GM21526 (cell line): ENCODE results near the gene CAD.

ENCODE experiments used
- ATAC-seq: cut with Tn5 transposase; IDR thresholded peaks from one replicate; pipeline ENCODE4 v1.9.1; 2021; ENCODE audit warnings: moderate library complexity; ENCODE audit not compliant: unreplicated experiment, low FRiP score

Gene CAD

DNA sequence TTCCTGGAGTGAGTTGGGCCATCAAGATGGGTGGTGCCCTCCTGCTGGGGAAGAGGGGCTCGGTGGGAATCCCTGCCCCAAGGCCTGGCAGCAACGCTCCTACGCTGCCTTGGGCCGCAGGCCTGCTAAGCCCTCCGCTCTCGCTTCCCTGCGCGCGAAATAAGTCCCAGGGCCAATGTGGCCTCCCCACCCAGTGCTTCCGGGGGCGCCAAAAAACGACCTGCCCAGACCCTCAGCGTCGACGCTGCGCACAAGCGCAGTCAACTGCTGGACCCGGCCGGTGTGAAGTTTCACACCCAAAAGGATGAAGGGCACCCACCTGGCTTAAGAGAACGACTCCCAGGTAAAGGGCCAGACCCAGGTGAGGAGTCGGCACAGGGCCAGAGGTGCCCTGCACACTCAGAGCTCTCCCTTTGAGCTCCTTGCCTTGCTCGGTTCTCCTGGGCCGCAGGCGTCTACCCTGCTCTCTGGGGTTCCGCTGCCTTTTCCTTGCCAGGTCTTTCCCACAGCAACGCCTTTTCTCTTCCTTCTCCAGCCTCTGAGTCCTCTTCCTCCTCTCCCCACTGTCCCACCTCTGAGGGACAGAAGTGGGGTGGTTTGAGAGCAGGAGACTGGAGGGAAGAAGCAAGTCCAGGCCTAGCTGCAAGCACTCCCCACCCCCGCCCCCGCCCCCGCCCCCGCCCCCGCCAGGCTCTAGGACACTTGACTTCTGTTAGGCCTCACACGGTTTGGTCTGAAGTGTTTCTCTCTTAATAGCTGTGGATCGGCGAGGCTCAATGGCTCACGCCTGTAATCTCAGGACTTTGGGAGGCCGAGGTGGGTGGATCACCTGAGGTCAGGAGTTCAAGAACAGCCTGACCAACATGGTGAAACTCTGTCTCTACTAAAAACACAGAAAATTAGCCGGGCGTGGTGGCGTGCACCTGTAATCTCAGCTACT, 58.3 kb downstream of the CAD start, which contains the start of gene DNAJC5G:
Gene DNAJC5G, plus strand, starts transcription at position 223 of the 940 bp plus-strand sequence. CDS start 1,296 bp downstream, outside the sequence.
- ATAC-seq, result no peak

DNA sequence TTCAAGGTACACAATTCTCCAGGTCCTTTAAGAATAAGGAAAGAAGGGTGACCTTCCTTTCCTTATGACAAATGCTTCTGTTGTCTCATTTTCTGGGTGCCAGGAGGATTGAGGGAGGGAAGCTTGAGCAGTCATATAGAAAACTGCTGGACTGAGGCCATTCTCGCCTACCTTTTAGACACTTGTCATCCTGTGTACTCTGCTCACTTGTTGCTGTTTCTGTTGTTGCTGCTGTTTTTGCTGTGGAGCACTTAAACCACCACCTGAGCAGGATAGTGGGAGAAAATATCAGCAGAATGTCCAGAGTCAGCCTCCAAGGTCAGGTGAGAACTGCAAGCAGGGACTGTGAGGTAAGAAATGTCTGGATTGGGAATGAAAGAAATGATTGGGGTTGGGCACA, 60.8 kb downstream of the CAD start:
- ATAC-seq, result no peak

DNA sequence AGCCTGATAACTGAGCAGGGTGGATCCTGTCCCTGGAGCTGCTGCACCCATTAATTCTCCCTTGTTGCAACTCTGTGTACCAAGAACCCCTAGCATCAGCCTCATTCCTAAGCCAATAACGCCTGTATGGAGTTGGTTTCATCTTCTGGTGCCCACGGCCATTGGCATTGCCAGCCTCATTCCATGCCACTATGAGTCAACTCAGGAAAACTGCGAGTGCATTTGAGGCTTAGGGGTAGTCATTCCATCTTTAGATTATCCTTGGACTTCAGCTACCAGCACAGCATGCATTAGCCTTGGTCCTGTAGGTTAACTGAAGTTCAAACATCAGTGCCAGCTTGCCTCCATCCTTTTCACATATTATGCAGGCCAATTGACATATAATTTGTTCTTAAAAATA, 63.7 kb downstream of the CAD start:
- no peak for ATAC-seq

DNA sequence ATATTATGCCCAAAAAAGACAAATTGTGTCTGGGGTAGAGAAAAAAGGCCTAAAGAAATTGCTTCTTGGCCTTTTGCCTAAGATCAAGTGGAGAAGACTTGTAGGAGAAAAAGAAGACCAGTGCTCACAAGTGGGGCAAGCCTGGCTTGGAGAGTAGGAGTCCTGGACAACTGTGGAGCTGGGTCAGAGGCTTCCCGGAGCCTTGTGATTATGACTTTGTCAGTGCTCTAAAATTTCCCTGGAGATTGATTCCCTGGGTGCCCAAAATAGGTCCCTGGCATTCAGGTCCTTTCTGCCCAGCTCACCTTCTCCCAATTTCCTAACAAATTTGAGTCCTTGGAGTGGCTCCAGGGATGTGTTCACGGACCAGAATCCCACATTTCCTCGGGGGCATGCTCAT, 64.3 kb downstream of the CAD start:
- ATAC-seq, result no peak

DNA sequence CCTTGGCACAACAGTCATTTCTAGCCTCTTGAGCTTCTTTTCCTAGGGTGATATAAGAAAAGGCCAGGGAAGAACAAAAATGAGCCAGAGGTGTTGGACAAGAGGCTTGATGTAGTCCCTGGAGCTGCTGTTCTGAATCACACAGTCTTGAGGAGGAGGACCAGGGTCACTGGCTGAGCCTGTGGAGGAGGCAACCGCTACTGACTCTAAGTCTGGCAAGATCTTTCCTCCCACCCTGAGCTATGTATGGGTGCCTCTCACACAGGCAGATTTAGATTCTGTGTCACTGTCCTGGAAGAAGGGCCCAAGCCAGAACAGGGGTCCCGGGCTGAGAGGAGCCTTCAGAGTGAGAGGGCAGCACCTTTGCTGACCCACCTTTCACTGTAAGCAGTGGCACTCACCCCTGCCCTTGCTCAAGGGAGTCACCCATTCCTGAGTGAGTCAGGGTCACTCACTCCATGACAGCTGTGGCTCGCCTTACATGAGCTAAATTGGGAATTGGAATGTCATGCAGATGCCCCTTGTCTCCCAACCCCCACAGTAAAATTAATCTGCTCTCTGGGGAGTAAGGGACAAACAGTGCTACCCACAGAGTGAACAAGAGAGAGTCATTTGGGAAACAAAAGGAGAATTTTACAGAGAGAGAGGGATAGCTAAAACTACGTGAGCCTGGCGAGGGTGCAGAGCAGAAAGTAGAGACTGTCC, 64.8 kb downstream of the CAD start, which contains the start of gene TRIM54:
Gene TRIM54, plus strand, starts transcription at position 575 of the 705 bp plus-strand sequence. CDS start 303 bp downstream, outside the sequence.
- no peak for ATAC-seq

DNA sequence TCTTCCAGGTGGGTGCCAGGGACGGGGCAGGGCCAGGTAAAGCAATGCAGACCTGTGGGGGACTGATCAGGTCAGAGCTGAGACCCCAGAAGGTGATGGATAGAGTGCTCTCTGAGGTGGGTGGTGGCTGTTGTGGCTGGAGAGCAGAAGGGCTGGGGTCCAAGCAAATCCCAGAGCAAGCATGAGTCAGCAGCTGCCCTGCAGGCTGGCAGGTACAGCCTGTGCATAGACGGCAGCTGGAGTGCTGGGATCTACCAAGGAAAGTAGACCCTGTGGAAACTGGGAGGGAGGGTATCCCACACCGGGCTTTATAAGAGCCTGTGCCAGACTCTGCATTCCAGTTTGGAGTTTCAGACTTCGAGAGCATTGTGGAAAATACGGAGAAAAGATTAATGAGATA, 65.7 kb downstream of the CAD start:
- no peak for ATAC-seq

DNA sequence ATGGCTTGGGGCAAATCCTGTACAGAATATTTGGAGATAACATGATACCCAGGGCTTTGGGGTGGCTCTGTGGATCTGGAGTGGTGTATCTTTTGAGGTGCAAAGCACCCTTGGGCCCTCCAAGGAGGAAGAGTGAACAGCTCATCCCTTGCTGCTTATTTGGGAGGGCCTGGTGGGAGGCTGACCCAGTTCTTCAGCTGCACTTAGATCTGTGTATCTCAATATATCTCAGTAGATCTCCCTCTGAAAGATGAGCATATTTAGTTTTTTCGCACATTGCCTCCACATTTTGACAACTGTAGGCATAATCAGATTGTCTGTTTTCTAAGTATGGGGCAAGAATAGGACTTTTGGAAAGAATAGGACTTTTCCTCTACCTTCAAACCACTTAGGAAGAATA, 67.8 kb downstream of the CAD start:
- ATAC-seq, result no peak

DNA sequence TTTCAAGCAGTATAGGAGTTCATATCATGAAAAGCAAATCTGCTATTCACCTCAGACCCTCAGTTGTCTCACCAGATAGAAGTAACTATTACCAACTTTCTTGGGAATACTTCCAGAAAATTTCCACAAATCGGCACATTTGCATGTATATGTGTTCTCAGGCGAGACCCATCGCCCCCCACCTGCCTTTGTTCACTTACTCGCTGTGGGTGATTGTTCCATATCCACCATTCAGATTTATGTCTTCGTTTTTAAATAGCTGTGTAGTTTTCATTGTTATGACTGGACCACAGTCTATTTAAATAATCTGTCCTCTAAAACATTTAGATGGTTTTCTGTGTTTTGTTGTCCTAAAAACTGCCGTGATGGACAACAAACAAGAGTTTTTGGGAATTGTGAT, 68.3 kb downstream of the CAD start:
- no peak for ATAC-seq

DNA sequence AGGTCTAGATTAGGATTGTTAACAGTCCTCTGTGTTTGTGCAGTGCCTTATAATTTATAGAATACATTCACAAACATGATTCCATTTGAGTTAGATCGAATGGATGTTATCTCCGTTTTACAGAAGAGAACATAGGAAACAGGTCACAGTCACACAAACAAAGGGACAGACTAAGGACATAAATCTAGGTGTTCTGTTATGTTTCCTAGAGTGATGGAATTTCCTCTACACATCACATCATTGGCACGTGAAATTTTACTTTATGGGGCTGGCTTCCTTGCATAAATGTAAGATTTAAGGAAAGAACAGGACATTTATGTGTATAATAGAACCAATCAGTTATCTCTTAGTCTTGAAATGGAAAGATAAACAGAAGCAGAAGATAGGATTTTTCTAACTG, 71.4 kb downstream of the CAD start:
- ATAC-seq, result no peak

DNA sequence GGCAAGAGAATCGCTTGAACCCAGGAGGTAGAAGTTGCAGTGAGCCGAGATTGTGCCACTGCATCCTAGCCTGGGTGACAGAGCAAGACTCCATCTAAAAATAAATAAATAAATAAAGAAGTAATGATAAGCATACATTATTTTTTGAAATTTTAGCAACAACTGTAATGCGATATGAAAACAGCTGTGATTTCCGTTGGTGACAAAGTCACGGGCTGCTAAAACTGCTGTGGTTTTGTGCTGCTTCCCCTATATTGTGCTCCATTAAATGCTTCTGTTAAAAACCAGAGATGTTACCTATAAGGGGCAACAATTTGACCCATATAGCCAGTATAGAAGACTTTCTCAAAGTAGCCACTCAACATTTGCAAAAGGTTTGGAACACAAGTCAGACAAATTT, 73.4 kb downstream of the CAD start:
- ATAC-seq, result no peak

DNA sequence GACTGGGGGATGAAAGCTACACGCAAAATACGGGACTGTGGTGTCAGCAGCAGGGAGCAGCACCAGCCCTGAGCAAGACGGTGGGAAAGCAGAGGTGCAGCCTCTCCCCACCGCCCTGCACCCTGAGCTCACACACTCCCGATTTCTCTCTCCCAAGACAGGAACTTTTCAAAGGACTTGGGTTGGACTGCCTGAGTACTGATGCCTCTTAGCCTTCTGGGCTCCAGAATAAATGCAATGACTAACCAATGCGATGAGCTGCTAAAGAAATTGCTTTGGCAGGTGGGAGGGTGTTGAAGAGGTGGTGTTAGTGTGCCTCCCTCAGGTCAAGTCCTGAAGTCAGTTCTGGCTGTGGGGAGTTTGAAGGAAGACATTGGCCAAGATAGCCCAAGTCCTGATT, 74.7 kb downstream of the CAD start:
- ATAC-seq, result no peak
